ENCODE data around the gene P2RY6.

DNA sequence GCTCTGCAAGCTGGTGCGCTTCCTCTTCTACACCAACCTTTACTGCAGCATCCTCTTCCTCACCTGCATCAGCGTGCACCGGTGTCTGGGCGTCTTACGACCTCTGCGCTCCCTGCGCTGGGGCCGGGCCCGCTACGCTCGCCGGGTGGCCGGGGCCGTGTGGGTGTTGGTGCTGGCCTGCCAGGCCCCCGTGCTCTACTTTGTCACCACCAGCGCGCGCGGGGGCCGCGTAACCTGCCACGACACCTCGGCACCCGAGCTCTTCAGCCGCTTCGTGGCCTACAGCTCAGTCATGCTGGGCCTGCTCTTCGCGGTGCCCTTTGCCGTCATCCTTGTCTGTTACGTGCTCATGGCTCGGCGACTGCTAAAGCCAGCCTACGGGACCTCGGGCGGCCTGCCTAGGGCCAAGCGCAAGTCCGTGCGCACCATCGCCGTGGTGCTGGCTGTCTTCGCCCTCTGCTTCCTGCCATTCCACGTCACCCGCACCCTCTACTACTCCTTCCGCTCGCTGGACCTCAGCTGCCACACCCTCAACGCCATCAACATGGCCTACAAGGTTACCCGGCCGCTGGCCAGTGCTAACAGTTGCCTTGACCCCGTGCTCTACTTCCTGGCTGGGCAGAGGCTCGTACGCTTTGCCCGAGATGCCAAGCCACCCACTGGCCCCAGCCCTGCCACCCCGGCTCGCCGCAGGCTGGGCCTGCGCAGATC lies 37.5 kb upstream of the P2RY6 start:
- TF ChIP-seq, protein P1, sequence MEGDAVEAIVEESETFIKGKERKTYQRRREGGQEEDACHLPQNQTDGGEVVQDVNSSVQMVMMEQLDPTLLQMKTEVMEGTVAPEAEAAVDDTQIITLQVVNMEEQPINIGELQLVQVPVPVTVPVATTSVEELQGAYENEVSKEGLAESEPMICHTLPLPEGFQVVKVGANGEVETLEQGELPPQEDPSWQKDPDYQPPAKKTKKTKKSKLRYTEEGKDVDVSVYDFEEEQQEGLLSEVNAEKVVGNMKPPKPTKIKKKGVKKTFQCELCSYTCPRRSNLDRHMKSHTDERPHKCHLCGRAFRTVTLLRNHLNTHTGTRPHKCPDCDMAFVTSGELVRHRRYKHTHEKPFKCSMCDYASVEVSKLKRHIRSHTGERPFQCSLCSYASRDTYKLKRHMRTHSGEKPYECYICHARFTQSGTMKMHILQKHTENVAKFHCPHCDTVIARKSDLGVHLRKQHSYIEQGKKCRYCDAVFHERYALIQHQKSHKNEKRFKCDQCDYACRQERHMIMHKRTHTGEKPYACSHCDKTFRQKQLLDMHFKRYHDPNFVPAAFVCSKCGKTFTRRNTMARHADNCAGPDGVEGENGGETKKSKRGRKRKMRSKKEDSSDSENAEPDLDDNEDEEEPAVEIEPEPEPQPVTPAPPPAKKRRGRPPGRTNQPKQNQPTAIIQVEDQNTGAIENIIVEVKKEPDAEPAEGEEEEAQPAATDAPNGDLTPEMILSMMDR (conservative IDR thresholded peaks at IDR 0.05; ENCODE audit: low read length): no peak
- no peak for TF ChIP-seq EZH2phosphoT487 (IDR thresholded peaks at IDR 0.05; ENCODE audit: borderline replicate concordance)
